HEK293T (cell line): ENCODE results near the gene SLC22A2.

Source experiments
- ARNT ChIP-seq: fragments of 450-650 bp; IDR thresholded peaks from 2 replicates; pipeline ENCODE4 v1.6.1; 2017; ENCODE audit warnings: mild to moderate bottlenecking
- FOXK2 ChIP-seq: fragments of 450-650 bp; IDR thresholded peaks from 2 replicates; pipeline ENCODE4 v1.6.1; 2016; ENCODE audit warnings: mild to moderate bottlenecking
- FOXM1 ChIP-seq: fragments of 450-650 bp; IDR thresholded peaks from 2 replicates; pipeline ENCODE4 v1.6.1; 2017; ENCODE audit warnings: mild to moderate bottlenecking, borderline replicate concordance
- HDGF ChIP-seq: fragments of 450-650 bp; IDR thresholded peaks from 2 replicates; pipeline ENCODE4 v1.6.1; 2017; ENCODE audit warnings: antibody characterized with exemption, borderline replicate concordance
- SUZ12 ChIP-seq: fragments of 450-650 bp; IDR thresholded peaks from 2 replicates; pipeline ENCODE4 v1.6.1; 2016; ENCODE audit warnings: mild to moderate bottlenecking
- TARDBP ChIP-seq: fragments of 450-650 bp; IDR thresholded peaks from 2 replicates; pipeline ENCODE4 v1.6.1; 2016
- ZNF384 ChIP-seq: fragments of 450-650 bp; IDR thresholded peaks from 2 replicates; pipeline ENCODE4 v1.6.1; 2016

- TF ChIP-seq HDGF = no peak
- TF ChIP-seq FOXM1 = no peak
- no peak for TF ChIP-seq SUZ12
- TF ChIP-seq TARDBP = no peak
- no peak for TF ChIP-seq ZNF384
- TF ChIP-seq FOXK2 = no peak
- no peak for TF ChIP-seq ARNT
These were observed 7.4 kb upstream of the SLC22A2 start for GRCh38 chr6:160265869-160266476.
